ENCODE results near the gene ARHGAP22. TPM values are rescaled to one million over a fixed set of nuclear protein-coding genes. Genes with fewer than 3 reads are reported as not detected.

ARHGAP22 gene
- total RNA-seq, 1 experiment from 2014 or later, result 9.9 TPM

DNA sequence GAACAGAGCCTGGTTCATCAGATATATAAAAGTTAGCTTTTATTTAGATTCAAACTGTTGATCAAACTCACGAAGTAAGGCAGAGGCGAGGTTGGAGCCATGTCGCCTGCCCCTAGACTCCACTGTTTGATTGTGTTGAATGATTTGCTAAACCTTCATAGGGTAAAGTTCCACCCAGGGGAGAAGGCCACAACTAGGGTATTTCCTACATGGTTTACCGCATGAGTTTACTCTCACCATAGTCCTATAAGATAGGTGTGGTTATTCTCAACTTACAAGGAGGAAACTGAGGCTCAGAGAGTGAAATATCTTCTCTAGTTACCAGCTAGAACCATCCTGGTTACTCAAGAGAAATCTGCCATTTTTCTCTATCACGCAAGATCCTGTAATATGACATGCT, 31.8 kb downstream of the ARHGAP22 start:
- no peaks in the 10 kb centered on the region for H3K4me1 ChIP-seq (ENCODE audit: control insufficient read depth in 1 of 2, insufficient read depth in 2 of 2, low read length in 2 of 2)
- no peak overlapping the region for H3K4me3 ChIP-seq (replicated peaks in 1 of 2; ENCODE audit: low read depth in 1 of 2, low read length in 2 of 2)
- H3K9me2 ChIP-seq (ENCODE audit: insufficient read depth), result no peaks in the 10 kb centered on the region
- no peak overlapping the region for H2AFZ ChIP-seq (ENCODE audit: low read depth, low read length, poor library complexity, severe bottlenecking)
- no TSS peak for BruUV-seq (replicated peaks)
- no peak overlapping the region for H3K27ac ChIP-seq (ENCODE audit: low read depth, low read length)
- no peaks in the 10 kb centered on the region for H3K9me3 ChIP-seq (ENCODE audit: control insufficient read depth in 1 of 2, insufficient read depth in 1 of 2, low read depth in 1 of 2, low read length in 2 of 2)
- no peaks in the 10 kb centered on the region for H3K36me3 ChIP-seq (ENCODE audit: control insufficient read depth in 1 of 2, insufficient read depth in 2 of 2, low read length in 2 of 2)
- H3K4me2 ChIP-seq (ENCODE audit: low read length), result no peak overlapping the region
- H4K20me1 ChIP-seq (ENCODE audit: insufficient read depth), result no peaks in the 10 kb centered on the region
- ATAC-seq (no peak), DNase-seq (ENCODE audit: low read depth, low spot score) (no peak)
- intact Hi-C loops (cut with micrococcal nuclease), result no loop called here
- no peaks in the 10 kb centered on the region for H3K79me2 ChIP-seq (ENCODE audit: insufficient read depth, low read length)
- H3K27me3 ChIP-seq (ENCODE audit: insufficient read depth, low read length), result no peaks in the 10 kb centered on the region
- CTCF ChIA-PET, result no interaction called here
- RAD21 ChIA-PET (ENCODE audit: low non-redundant PET in 1 of 2, low total read pairs in 2 of 2, uncharacterized antibody in 2 of 2, unreplicated experiment in 2 of 2), result no interaction called here
- TF ChIP-seq RAD21 (IDR thresholded peaks at IDR 0.05; ENCODE audit: low read depth), result no peak
- TF ChIP-seq, protein P1, sequence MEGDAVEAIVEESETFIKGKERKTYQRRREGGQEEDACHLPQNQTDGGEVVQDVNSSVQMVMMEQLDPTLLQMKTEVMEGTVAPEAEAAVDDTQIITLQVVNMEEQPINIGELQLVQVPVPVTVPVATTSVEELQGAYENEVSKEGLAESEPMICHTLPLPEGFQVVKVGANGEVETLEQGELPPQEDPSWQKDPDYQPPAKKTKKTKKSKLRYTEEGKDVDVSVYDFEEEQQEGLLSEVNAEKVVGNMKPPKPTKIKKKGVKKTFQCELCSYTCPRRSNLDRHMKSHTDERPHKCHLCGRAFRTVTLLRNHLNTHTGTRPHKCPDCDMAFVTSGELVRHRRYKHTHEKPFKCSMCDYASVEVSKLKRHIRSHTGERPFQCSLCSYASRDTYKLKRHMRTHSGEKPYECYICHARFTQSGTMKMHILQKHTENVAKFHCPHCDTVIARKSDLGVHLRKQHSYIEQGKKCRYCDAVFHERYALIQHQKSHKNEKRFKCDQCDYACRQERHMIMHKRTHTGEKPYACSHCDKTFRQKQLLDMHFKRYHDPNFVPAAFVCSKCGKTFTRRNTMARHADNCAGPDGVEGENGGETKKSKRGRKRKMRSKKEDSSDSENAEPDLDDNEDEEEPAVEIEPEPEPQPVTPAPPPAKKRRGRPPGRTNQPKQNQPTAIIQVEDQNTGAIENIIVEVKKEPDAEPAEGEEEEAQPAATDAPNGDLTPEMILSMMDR (IDR thresholded peaks at IDR 0.05 in 2 of 3, conservative IDR thresholded peaks at IDR 0.05 in 1 of 3; ENCODE audit: borderline replicate concordance in 1 of 3, insufficient read depth in 1 of 3, low read depth in 2 of 3, low read length in 2 of 3), result no peak
- TF ChIP-seq, protein P2, sequence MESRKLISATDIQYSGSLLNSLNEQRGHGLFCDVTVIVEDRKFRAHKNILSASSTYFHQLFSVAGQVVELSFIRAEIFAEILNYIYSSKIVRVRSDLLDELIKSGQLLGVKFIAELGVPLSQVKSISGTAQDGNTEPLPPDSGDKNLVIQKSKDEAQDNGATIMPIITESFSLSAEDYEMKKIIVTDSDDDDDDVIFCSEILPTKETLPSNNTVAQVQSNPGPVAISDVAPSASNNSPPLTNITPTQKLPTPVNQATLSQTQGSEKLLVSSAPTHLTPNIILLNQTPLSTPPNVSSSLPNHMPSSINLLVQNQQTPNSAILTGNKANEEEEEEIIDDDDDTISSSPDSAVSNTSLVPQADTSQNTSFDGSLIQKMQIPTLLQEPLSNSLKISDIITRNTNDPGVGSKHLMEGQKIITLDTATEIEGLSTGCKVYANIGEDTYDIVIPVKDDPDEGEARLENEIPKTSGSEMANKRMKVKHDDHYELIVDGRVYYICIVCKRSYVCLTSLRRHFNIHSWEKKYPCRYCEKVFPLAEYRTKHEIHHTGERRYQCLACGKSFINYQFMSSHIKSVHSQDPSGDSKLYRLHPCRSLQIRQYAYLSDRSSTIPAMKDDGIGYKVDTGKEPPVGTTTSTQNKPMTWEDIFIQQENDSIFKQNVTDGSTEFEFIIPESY (IDR thresholded peaks at IDR 0.05; ENCODE audit: extremely low read depth, insufficient replicate concordance, low read length), result no peak
- TF ChIP-seq POLR2A (IDR thresholded peaks at IDR 0.05; ENCODE audit: borderline replicate concordance, extremely low read depth, insufficient read depth, insufficient read length), result no peak
- TF ChIP-seq, protein P3, sequence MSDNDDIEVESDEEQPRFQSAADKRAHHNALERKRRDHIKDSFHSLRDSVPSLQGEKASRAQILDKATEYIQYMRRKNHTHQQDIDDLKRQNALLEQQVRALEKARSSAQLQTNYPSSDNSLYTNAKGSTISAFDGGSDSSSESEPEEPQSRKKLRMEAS (IDR thresholded peaks at IDR 0.05), result no peak
- TF ChIP-seq, protein P4, sequence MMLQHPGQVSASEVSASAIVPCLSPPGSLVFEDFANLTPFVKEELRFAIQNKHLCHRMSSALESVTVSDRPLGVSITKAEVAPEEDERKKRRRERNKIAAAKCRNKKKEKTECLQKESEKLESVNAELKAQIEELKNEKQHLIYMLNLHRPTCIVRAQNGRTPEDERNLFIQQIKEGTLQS (IDR thresholded peaks at IDR 0.05), result no peak
- no peak for TF ChIP-seq TCF7L2 (IDR thresholded peaks at IDR 0.05; ENCODE audit: borderline replicate concordance, extremely low read depth, insufficient read depth, insufficient read length)
- no peak for TF ChIP-seq SP1 (IDR thresholded peaks at IDR 0.05; ENCODE audit: low read depth)
- no peak for TF ChIP-seq ZFX (IDR thresholded peaks at IDR 0.05)
- no peak for TF ChIP-seq SIN3A (IDR thresholded peaks at IDR 0.05; ENCODE audit: low read depth)
- TF ChIP-seq, protein P5, sequence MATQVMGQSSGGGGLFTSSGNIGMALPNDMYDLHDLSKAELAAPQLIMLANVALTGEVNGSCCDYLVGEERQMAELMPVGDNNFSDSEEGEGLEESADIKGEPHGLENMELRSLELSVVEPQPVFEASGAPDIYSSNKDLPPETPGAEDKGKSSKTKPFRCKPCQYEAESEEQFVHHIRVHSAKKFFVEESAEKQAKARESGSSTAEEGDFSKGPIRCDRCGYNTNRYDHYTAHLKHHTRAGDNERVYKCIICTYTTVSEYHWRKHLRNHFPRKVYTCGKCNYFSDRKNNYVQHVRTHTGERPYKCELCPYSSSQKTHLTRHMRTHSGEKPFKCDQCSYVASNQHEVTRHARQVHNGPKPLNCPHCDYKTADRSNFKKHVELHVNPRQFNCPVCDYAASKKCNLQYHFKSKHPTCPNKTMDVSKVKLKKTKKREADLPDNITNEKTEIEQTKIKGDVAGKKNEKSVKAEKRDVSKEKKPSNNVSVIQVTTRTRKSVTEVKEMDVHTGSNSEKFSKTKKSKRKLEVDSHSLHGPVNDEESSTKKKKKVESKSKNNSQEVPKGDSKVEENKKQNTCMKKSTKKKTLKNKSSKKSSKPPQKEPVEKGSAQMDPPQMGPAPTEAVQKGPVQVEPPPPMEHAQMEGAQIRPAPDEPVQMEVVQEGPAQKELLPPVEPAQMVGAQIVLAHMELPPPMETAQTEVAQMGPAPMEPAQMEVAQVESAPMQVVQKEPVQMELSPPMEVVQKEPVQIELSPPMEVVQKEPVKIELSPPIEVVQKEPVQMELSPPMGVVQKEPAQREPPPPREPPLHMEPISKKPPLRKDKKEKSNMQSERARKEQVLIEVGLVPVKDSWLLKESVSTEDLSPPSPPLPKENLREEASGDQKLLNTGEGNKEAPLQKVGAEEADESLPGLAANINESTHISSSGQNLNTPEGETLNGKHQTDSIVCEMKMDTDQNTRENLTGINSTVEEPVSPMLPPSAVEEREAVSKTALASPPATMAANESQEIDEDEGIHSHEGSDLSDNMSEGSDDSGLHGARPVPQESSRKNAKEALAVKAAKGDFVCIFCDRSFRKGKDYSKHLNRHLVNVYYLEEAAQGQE (IDR thresholded peaks at IDR 0.05; ENCODE audit: low read depth), result no peak
- POLR2A ChIA-PET, result no interaction called here
- H3K9ac ChIP-seq (ENCODE audit: low read length), result no peak overlapping the region

All from HCT116 (cell line).